Keratinocyte (primary cell): ENCODE results near the gene ACADSB.

Experiments
- EZH2 ChIP-seq: IDR thresholded peaks from one replicate; pipeline ENCODE4 v1.6.1; 2012; ENCODE audit warnings: inconsistent platforms, mild to moderate bottlenecking, low read length, moderate library complexity
- TF ChIP-seq, protein P1 (sequence below), 3 experiments: IDR thresholded peaks in 1 of 3; conservative IDR thresholded peaks in 1 of 3; optimal IDR thresholded peaks in 1 of 3; 2 replicates in 2 of 3; 3 replicates in 1 of 3; pipeline versions ENCODE3 to v1.5.1; 2011; ENCODE audit warnings: low read length in 3 of 3, mild to moderate bottlenecking in 3 of 3, moderate library complexity in 2 of 3, control low read depth in 1 of 3, inconsistent platforms in 1 of 3; ENCODE audit not compliant: insufficient read depth in 2 of 3; ENCODE audit errors: extremely low read depth in 1 of 3

DNA sequence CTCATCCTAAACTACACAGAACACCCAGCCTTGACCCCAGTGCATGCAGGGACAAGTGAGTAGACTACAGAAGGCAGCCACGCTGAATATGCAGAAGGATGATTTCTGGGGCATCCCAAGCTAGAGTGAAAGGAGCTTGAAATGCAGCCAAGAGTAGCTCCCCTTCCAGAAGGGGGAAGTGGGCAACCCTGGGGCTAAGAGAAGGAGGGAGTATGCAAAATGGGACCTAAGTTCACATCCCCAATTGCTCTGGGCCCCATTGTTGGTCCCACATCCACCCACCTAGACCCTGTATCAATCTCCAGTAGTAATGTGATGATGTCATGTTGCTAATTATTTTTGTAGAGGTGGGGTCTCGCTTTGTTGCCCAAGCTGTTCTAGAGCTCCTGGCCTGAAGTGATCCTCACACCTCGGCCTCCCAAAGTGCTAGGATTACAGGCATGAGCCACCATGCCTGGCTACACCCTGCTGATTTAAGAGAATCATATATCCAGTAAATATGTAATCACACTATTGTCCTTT lies 34.2 kb upstream of the ACADSB start:
- TF ChIP-seq, protein P1, sequence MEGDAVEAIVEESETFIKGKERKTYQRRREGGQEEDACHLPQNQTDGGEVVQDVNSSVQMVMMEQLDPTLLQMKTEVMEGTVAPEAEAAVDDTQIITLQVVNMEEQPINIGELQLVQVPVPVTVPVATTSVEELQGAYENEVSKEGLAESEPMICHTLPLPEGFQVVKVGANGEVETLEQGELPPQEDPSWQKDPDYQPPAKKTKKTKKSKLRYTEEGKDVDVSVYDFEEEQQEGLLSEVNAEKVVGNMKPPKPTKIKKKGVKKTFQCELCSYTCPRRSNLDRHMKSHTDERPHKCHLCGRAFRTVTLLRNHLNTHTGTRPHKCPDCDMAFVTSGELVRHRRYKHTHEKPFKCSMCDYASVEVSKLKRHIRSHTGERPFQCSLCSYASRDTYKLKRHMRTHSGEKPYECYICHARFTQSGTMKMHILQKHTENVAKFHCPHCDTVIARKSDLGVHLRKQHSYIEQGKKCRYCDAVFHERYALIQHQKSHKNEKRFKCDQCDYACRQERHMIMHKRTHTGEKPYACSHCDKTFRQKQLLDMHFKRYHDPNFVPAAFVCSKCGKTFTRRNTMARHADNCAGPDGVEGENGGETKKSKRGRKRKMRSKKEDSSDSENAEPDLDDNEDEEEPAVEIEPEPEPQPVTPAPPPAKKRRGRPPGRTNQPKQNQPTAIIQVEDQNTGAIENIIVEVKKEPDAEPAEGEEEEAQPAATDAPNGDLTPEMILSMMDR (optimal IDR thresholded peaks at IDR 0.05 in 1 of 3, IDR thresholded peaks at IDR 0.05 in 1 of 3, conservative IDR thresholded peaks at IDR 0.05 in 1 of 3; ENCODE audit: extremely low read depth in 1 of 3, insufficient read depth in 2 of 3, low read length in 3 of 3), result no peak
- TF ChIP-seq EZH2, result no peak
